Caki2 (cell line): ENCODE data around the gene LDB2. TPM values are rescaled to one million over a fixed set of nuclear protein-coding genes. Genes with fewer than 3 reads are reported as not detected.

ENCODE experiments used
- DNase-seq: peaks from one replicate; pipeline ENCODE4 v3.0.0-alpha.2; 2015; ENCODE audit warnings: low read depth
- in situ Hi-C: cut with HindIII; loops from 2 replicates; pipeline ENCODE4 v1.10.0; 2016; ENCODE audit warnings: low sequenced_read_pairs, low pct_unique_long_range_greater_than_20kb, mixed read lengths
- total RNA-seq: library from RNA; depleted of rRNA; stranded (reverse); fragments of >200 nt; shearing (Covaris generic); gene quantifications from 2 replicates; pipeline ENCODE4 v1.2.3, GENCODE V29; 2014; ENCODE audit warnings: low replicate concordance

LDB2 gene
- total RNA-seq, 1 experiment from 2014 or later: not detected

- no peak for DNase-seq
- in situ Hi-C loops: no loop called here
Measured at GRCh38 chr4:16890651-16891050, 7.8 kb downstream of the LDB2 start.

DNA sequence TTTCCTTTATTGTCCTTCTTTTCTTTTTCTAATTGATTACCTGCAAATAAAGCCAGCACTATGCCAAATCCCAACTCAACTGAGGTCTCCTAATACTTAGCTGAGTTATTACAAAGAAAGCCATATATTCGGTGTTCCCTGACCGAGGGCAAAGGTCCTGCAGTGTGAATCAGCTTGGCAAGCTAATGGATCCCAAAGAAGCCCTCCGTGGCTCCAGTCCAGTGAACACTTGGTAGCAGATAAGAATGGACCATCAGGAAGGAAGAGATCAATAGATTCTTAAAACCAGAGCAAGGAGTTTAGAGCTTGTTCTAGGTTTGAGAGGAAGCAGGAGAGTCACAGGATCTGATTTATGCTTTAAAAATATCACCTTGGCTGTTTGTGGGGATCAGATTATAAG lies 8.5 kb downstream of the LDB2 start:
- in situ Hi-C loops: no loop called here
- DNase-seq: no peak

- no peak for DNase-seq
- in situ Hi-C loops: no loop called here
Measured at GRCh38 chr4:16887887-16888286, 10.6 kb downstream of the LDB2 start.

DNA sequence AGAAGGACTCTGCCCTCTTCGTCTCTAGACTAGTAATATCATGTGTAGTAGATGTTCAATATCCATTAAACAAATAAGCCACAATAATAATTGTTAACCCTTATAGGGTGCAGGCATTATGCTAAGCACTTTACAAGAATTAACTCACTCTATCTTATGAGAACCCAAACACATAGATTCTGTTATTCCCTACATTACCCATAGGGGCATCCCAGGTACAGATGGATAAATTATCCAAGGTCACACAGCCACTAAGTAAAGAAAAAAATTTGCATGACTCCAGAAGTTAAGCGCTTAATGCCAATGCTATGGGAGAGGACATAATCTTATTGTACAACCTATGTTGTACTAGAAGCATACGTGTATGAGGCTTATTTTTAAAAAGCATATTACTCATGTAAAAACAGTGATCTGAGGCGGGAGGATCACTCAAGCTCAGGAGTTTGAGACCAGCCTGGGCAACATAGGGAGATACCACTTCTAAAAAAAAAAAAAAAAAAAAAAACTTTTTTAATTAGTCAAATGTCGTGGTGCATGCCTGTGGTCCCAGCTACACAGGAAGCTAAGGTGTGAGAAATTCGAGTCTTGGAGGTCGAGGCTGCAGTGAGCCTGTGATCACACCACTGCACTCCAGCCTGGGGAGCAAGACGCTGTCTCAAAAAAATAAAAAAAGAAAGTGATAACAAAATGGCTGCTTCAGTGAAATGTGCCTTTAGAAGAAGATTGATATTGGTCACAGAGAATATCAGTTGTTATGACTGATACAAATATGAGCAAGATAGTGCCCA lies 13.6 kb downstream of the LDB2 start:
- in situ Hi-C loops: no loop called here
- DNase-seq: no peak

GRCh38 chr4:16883806-16884205 lies 14.6 kb downstream of the LDB2 start:
- DNase-seq: no peak
- in situ Hi-C loops: no loop called here

DNA sequence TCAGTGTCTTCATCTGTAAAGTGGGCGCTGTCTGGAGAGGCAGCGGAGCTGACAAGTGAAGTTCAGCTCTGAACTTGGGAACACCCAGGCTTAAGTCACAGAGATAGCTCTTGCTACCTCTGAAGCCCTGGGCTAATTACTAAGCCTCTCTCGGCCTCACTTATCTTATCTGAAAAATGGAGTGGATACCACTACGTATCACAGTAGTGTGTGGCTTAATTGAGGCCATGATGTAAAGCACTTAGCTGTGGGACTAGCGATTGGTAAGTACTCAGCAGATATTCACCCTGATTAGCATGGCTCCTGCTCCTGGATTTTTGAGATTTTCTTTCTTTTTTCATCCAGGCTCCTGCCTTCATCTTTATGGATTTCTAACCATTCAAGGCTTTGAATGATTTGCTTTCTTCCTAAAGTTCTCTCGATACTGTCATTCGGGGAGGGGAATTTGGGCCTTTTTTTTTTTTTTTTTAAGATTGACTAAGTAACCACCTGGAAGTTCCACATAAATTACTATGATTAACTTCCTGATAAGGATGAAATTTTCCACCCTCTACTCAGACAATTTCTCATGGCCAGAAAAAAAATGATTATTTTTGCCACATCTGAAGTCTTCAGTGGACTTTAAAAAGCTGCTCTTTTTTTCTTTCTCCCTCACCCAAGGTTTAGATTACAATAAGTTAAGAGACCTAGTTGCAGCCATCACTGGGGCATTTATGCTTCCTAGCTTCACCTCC lies 17.1 kb downstream of the LDB2 start:
- DNase-seq: no peak
- in situ Hi-C loops: no loop called here

GRCh38 chr4:16875487-16875886 lies 23.0 kb downstream of the LDB2 start:
- DNase-seq: no peak
- in situ Hi-C loops: no loop called here

- in situ Hi-C loops: no loop called here
- DNase-seq: no peak
Measured at GRCh38 chr4:16869594-16870245, 28.7 kb downstream of the LDB2 start.

- DNase-seq: no peak
- in situ Hi-C loops: no loop called here
Measured at GRCh38 chr4:16868674-16869073, 29.8 kb downstream of the LDB2 start.

DNA sequence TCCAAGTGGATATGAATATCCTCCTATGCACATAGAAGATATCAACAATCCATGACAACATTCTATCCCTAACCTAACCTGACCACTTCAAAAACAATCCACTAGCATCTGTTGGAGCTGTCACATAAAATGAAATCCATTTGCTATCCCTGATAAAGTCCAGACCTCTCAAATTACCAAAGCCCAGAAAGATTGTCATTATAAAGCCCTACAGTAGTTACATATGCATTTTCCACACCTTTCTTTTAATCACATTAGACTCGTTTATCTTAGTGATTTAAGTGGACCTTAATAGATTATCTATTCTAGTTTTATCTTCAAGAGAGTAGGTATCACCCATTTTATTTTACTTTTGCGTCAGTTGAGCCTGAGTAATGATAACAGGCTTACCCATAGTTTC lies 30.6 kb downstream of the LDB2 start:
- DNase-seq: no peak
- in situ Hi-C loops: no loop called here

- DNase-seq: no peak
Measured at GRCh38 chr4:16866974-16867373, 31.5 kb downstream of the LDB2 start.

GRCh38 chr4:16865897-16866283 lies 32.6 kb downstream of the LDB2 start:
- in situ Hi-C loops: no loop called here

More at GRCh38 chr4:16866974-16867373, 31.5 kb downstream of the LDB2 start:
- in situ Hi-C loops: no loop called here

GRCh38 chr4:16865209-16865896 lies 33.1 kb downstream of the LDB2 start:
- no peak for DNase-seq
- in situ Hi-C loops: no loop called here

More at GRCh38 chr4:16865897-16866283, 32.6 kb downstream of the LDB2 start:
- DNase-seq: no peak

DNA sequence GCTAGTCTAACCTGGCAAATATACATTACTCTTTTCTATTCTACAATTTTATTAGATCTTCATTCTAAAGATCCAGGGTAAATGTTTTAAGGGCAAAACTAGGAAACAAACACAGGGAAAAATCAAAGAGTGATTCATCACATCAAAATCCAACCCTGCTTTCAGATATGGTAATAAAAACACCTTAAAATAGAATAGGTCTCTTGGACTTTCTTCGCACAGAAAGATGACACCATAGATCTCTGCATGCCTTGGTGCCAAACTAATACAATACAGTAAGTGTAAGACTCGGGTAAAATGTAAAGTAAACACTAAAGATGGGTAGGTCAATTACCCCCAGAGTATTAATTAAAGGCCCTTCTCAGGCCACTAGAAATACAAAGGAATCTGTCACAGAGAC lies 34.2 kb downstream of the LDB2 start:
- in situ Hi-C loops: no loop called here
- no peak for DNase-seq

- in situ Hi-C loops: no loop called here
- DNase-seq: no peak
Measured at GRCh38 chr4:16862697-16863096, 35.7 kb downstream of the LDB2 start.

DNA sequence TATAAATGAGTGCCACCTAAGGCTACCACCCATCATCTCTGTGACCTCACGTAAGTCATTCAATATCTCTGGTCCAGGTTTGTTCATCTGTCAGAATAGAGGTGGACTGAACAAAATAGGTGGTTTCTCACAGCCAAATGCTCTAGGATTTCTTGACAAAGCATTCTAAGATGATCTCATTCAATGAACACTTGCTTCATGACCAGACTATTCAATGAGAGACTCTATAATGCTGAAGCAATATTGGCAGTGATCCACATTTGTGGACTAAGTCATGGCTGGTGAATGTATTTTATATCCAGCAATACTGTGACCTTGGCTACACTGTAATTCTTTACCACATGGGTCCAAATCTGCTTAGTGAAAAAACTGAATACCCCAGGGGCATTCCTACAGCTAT lies 37.9 kb downstream of the LDB2 start:
- no peak for DNase-seq
- in situ Hi-C loops: no loop called here

GRCh38 chr4:16859031-16859430 lies 39.4 kb downstream of the LDB2 start:
- in situ Hi-C loops: no loop called here
- DNase-seq: no peak

DNA sequence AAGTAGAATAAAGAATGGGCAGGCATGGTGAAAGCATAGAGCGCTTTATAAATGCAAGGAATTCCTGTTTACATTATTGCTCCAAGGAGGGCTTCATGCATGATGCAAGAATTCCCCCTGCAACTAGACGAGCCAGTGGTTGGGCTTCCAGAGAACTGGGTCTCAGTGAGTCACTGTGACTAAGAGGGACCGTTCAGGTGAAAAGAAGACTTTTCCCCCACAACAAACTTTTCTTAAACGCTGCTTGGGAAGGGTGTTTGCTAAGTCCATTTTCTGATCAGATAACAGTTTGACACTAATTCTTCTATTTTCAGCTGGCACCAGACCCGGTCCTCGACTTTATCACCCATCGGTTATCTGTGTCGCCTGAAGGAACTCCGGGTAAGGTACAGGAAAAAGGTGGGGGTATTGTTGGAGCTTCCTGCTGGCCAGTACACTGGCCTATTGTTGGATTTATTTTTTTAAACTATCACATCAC lies 40.1 kb downstream of the LDB2 start:
- in situ Hi-C loops: no loop called here
- no peak for DNase-seq

DNA sequence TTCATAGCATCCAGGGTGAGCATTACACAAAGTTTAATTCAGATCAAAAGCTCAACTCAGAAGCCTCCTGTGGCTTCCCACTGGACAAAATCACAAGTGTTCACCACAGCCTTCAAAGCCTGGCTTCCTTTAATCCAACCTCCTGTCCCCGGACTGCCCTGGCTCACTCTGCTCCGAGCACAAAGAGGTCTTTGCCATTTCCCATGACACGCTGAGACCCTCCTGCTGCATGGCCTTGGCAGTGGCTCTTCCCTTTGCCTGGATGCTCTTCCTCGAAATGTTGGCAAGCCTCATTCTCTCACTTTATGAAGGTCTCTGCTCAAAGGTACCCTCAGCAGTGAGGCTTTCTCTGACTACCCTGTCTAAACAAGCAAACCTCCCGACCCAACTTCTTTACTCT lies 41.0 kb downstream of the LDB2 start:
- in situ Hi-C loops: no loop called here
- no peak for DNase-seq
